Kidney (tissue), 14 donors: Measurements from ENCODE around the gene WDR5. TPM values are rescaled to one million over a fixed set of nuclear protein-coding genes. Genes with fewer than 3 reads are reported as not detected.
A peak's percentile ranks its signal among the peaks of the same experiment; 100 is the strongest.

ENCODE experiments used
- DNase-seq, 5 donors: peaks; one replicate each; pipeline ENCODE4 v3.0.0-alpha.2; 2013 to 2020
- FAIRE-seq: peaks from 2 replicates; lab custom pipeline; 2012; peaks lifted over from hg19 to GRCh38; lab: Jason Lieb, UNC
- H3K27ac ChIP-seq, 2 donors: one replicate each; pipeline ENCODE4 v1.7.0; 2013; ENCODE audit warnings: low read depth in 2 of 2, low read length in 2 of 2, inconsistent platforms in 1 of 2
- H3K27me3 ChIP-seq: one replicate; pipeline ENCODE4 v1.7.1; 2013; ENCODE audit warnings: low read length, inconsistent platforms; ENCODE audit not compliant: control insufficient read depth, insufficient read depth
- H3K36me3 ChIP-seq, 3 donors: one replicate each; pipeline versions ENCODE4 v1.7.0 to v1.7.1; 2013; ENCODE audit warnings: low read length in 3 of 3, control low read depth in 1 of 3, inconsistent platforms in 1 of 3; ENCODE audit not compliant: insufficient read depth in 3 of 3, control insufficient read depth in 2 of 3
- H3K4me1 ChIP-seq, 3 donors: one replicate each; pipeline versions ENCODE4 v1.7.0 to v1.7.1; 2013; ENCODE audit warnings: low read length in 3 of 3, inconsistent platforms in 1 of 3, low read depth in 1 of 3; ENCODE audit not compliant: control insufficient read depth in 2 of 3, insufficient read depth in 2 of 3
- H3K4me3 ChIP-seq, 3 donors: one replicate each; pipeline versions ENCODE4 v1.7.0 to v1.8.1; 2013; ENCODE audit warnings: low read length in 3 of 3, control low read depth in 1 of 3, inconsistent platforms in 1 of 3
- H3K9ac ChIP-seq, 3 donors: one replicate each; pipeline versions ENCODE4 v1.7.0 to v1.7.1; 2013; ENCODE audit warnings: low read length in 3 of 3, control low read depth in 1 of 3, inconsistent platforms in 1 of 3
- H3K9me3 ChIP-seq, 3 donors: one replicate each; pipeline versions ENCODE4 v1.7.0 to v1.7.1; 2013; ENCODE audit warnings: low read length in 3 of 3, control low read depth in 1 of 3, inconsistent platforms in 1 of 3; ENCODE audit not compliant: control insufficient read depth in 2 of 3, insufficient read depth in 1 of 3
- CTCF ChIP-seq: IDR thresholded peaks from 3 replicates; pipeline ENCODE4 v1.5.1; 2012; ENCODE audit warnings: mild to moderate bottlenecking, moderate library complexity, borderline replicate concordance; ENCODE audit not compliant: insufficient read depth; ENCODE audit errors: extremely low read depth
- intact Hi-C: fragments of 100-400 bp; cut with DNase I; formaldehyde crosslinking; loops from one replicate; pipeline ENCODE4 v1.11.1; 2022
- polyA plus RNA-seq: library from polyadenylated mRNA; stranded (reverse); fragments of 350-450 nt; fragmentation: Illumina TruSeq; extraction: RNeasy Lipid Tissue Mini Kit (QIAGEN cat#74804); gene quantifications from one replicate; pipeline ENCODE4 v1.2.3, GENCODE V29; 2014; ENCODE audit warnings: low read depth, low replicate concordance; ENCODE audit not compliant: insufficient read depth
- total RNA-seq: library from RNA; stranded (reverse); fragmentation: NEBNext Ultra II Directional; extraction: Animal tissue kit (Norgen Biotek cat#: 25700); gene quantifications from one replicate; pipeline ENCODE4 v1.2.1, GENCODE V29; 2021
- donor health status: control.
- donor health status: control.
- donor health status: control.
- donor health status: control.
- donor health status: control.
- donor health status: DM: yes; HTN: yes; CAD: no.
- donor health status: Normal renal cell carcinoma (clear cell type).

The WDR5 gene
- total and polyA plus RNA-seq, 2 donors from 2014 or later = 18.8 to 25.4 TPM

- no peak for TF ChIP-seq CTCF
- Histone ChIP-seq H3K27me3 (no peaks in the 10 kb centered on the region), H3K36me3 (no peaks in the 10 kb centered on the region), H3K4me3 (no peak overlapping the region), H3K9ac (no peak overlapping the region), H3K9me3 (no peaks in the 10 kb centered on the region), H3K27ac (peak overlapping the region; percentile 51 to 69), H3K4me1 (peaks cover 0 to 24% (median 10%) of the 10 kb centered on the region in 3 donors)
- FAIRE-seq = no peak
- DNase-seq = peak in 1 of 5 donors; percentile 76
- intact Hi-C loops = no loop called here
Observed at GRCh38 chr9:134173127-134174072, 37.5 kb downstream of the WDR5 start.

GRCh38 chr9:134174073-134174449 lies 38.2 kb downstream of the WDR5 start:
- Histone ChIP-seq H3K9ac (no peak overlapping the region), H3K9me3 (no peaks in the 10 kb centered on the region), H3K4me3 (no peak overlapping the region), H3K36me3 (no peaks in the 10 kb centered on the region), H3K27me3 (no peaks in the 10 kb centered on the region), H3K27ac (no peak overlapping the region), H3K4me1 (peaks cover 0 to 30% (median 10%) of the 10 kb centered on the region in 3 donors)
- FAIRE-seq = no peak
- peak in 1 of 5 donors; percentile 71 for DNase-seq
- no peak for TF ChIP-seq CTCF
- intact Hi-C loops = no loop called here

GRCh38 chr9:134174526-134175290 lies 38.8 kb downstream of the WDR5 start:
- DNase-seq = peak in 1 of 5 donors; percentile 69
- Histone ChIP-seq H3K4me1 (peaks cover 0 to 34% (median 10%) of the 10 kb centered on the region in 3 donors), H3K9ac (no peak overlapping the region), H3K27me3 (no peaks in the 10 kb centered on the region), H3K9me3 (no peaks in the 10 kb centered on the region), H3K4me3 (no peak overlapping the region), H3K27ac (no peak overlapping the region), H3K36me3 (no peaks in the 10 kb centered on the region)
- intact Hi-C loops = no loop called here
- no peak for TF ChIP-seq CTCF
- no peak for FAIRE-seq
